ENCODE measurements around the gene EDDM13. TPM values are rescaled to one million over a fixed set of nuclear protein-coding genes. Genes with fewer than 3 reads are reported as not detected.

The EDDM13 gene
- total and polyA plus RNA-seq, 2 of the 13 experiments (the other 11 are each of a cell fraction or from before 2014, with no cell fraction given), result not detected

DNA sequence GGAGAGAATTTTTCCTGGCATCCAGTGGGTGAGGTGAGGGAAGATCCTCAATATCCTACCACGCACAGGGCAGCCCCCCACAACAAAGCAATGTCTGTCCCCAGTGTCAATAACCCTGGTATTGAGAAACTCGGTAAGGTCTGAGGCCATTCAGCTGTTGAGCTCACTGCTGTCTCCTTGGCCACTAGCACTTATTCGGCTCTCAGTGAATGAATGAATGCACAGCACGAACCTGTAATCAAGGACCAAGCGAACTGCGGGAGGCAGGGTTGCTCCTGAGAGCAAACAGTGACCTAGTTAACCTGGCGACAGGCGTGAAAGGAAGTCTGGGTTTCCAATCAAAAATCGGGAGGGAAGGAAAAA lies 41.5 kb downstream of the EDDM13 start (continued):
- no peak for TF ChIP-seq ZNF468 (CRISPR knock-in tag; IDR thresholded peaks at IDR 0.05)
- TF ChIP-seq ZSCAN22 (CRISPR knock-in tag; IDR thresholded peaks at IDR 0.05), result no peak
- peak; percentile 48; the same call in 1 of the 2 replicates for TF ChIP-seq RXRA (CRISPR knock-in tag; IDR thresholded peaks at IDR 0.05)
- no peak; the same call in 1 of the 2 replicates for TF ChIP-seq SNAPC2 (CRISPR knock-in tag; IDR thresholded peaks at IDR 0.05)
- TF ChIP-seq, protein P1, sequence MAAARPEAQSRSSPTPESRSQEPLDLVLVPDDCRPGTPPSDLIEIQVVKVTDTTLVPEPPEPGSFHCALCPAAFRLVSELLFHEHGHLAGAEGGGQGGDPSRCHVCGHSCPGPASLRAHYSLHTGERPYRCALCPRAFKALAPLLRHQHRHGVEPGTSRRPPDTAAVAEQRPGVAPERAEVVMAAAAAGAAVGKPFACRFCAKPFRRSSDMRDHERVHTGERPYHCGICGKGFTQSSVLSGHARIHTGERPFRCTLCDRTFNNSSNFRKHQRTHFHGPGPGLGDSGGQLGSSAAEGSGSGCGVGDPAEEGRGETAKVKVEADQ (CRISPR knock-in tag; IDR thresholded peaks at IDR 0.05; ENCODE audit: borderline replicate concordance), result no peak
- TF ChIP-seq BRCA1 (CRISPR knock-in tag; IDR thresholded peaks at IDR 0.05), result 0 out of 2 replicates have a peak, but pooled peaks have one; percentile 44
- TF ChIP-seq ZNF510 (CRISPR knock-in tag; IDR thresholded peaks at IDR 0.05; ENCODE audit: low read depth), result no peak
- TF ChIP-seq SP1 (IDR thresholded peaks at IDR 0.05), result no peak
- 0 out of 2 replicates have a peak, but pooled peaks have one; percentile 26 for TF ChIP-seq SP1 (CRISPR knock-in tag; IDR thresholded peaks at IDR 0.05)
- TF ChIP-seq IKZF1 (IDR thresholded peaks at IDR 0.05), result no peak
- 0 out of 2 replicates have a peak, but pooled peaks have one; percentile 5 for TF ChIP-seq POGZ (CRISPR knock-in tag; IDR thresholded peaks at IDR 0.05)
- no peak for TF ChIP-seq RARA (CRISPR knock-in tag; IDR thresholded peaks at IDR 0.05)
- no peak for TF ChIP-seq HOXA9 (CRISPR knock-in tag; IDR thresholded peaks at IDR 0.05; ENCODE audit: borderline replicate concordance)
- TF ChIP-seq KAT8 (CRISPR knock-in tag; IDR thresholded peaks at IDR 0.05), result no peak
- no peak for TF ChIP-seq ZNF598 (CRISPR knock-in tag; IDR thresholded peaks at IDR 0.05; ENCODE audit: borderline replicate concordance)
- TF ChIP-seq ISL2 (CRISPR knock-in tag; IDR thresholded peaks at IDR 0.05), result no peak
- no peak for TF ChIP-seq TGIF2 (CRISPR knock-in tag; IDR thresholded peaks at IDR 0.05)
- no peak for TF ChIP-seq NONO (IDR thresholded peaks at IDR 0.05)
- peak; percentile 7; the same call in 1 of the 2 replicates for TF ChIP-seq NONO (CRISPR knock-in tag; conservative IDR thresholded peaks at IDR 0.05)
- TF ChIP-seq, protein P2, sequence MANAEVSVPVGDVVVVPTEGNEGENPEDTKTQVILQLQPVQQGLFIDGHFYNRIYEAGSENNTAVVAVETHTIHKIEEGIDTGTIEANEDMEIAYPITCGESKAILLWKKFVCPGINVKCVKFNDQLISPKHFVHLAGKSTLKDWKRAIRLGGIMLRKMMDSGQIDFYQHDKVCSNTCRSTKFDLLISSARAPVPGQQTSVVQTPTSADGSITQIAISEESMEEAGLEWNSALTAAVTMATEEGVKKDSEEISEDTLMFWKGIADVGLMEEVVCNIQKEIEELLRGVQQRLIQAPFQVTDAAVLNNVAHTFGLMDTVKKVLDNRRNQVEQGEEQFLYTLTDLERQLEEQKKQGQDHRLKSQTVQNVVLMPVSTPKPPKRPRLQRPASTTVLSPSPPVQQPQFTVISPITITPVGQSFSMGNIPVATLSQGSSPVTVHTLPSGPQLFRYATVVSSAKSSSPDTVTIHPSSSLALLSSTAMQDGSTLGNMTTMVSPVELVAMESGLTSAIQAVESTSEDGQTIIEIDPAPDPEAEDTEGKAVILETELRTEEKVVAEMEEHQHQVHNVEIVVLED (CRISPR knock-in tag; IDR thresholded peaks at IDR 0.05; ENCODE audit: borderline replicate concordance), result no peak
- no peak; the same call in 1 of the 2 replicates for TF ChIP-seq DMAP1 (CRISPR knock-in tag; IDR thresholded peaks at IDR 0.05)
- no peak for TF ChIP-seq FOXM1 (CRISPR knock-in tag; IDR thresholded peaks at IDR 0.05)
- TF ChIP-seq EHMT2 (IDR thresholded peaks at IDR 0.05; ENCODE audit: borderline replicate concordance, low read depth, low read length), result no peak
- TF ChIP-seq IKZF4 (CRISPR knock-in tag; IDR thresholded peaks at IDR 0.05; ENCODE audit: borderline replicate concordance, low read depth, not compliant biosample characterization), result no peak
- 0 out of 2 replicates have a peak, but pooled peaks have one; percentile 50 for TF ChIP-seq KDM3A (CRISPR knock-in tag; IDR thresholded peaks at IDR 0.05; ENCODE audit: low read depth)
- no peak for TF ChIP-seq ZNF350 (CRISPR knock-in tag; IDR thresholded peaks at IDR 0.05; ENCODE audit: borderline replicate concordance, low read depth)
- TF ChIP-seq CHD4 (IDR thresholded peaks at IDR 0.05; ENCODE audit: borderline replicate concordance, low read length), result no peak
- TF ChIP-seq, protein P3, sequence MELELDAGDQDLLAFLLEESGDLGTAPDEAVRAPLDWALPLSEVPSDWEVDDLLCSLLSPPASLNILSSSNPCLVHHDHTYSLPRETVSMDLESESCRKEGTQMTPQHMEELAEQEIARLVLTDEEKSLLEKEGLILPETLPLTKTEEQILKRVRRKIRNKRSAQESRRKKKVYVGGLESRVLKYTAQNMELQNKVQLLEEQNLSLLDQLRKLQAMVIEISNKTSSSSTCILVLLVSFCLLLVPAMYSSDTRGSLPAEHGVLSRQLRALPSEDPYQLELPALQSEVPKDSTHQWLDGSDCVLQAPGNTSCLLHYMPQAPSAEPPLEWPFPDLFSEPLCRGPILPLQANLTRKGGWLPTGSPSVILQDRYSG (CRISPR knock-in tag; IDR thresholded peaks at IDR 0.05), result no peak
- TF ChIP-seq ZNF614 (CRISPR knock-in tag; IDR thresholded peaks at IDR 0.05; ENCODE audit: borderline replicate concordance), result no peak
- no peak for TF ChIP-seq ZNF790 (CRISPR knock-in tag; IDR thresholded peaks at IDR 0.05; ENCODE audit: borderline replicate concordance)
- TF ChIP-seq HDAC1 (CRISPR knock-in tag; IDR thresholded peaks at IDR 0.05), result 0 out of 2 replicates have a peak, but pooled peaks have one; percentile 29
- no peak for TF ChIP-seq ZNF768 (CRISPR knock-in tag; IDR thresholded peaks at IDR 0.05)
- TF ChIP-seq ZNF121 (CRISPR knock-in tag; IDR thresholded peaks at IDR 0.05), result no peak
